ENCODE measurements around the gene PMEPA1. TPM values are rescaled to one million over a fixed set of nuclear protein-coding genes. Genes with fewer than 3 reads are reported as not detected.

PMEPA1 gene
- total RNA-seq, 2 experiments from 2014 or later = 0.76 to 1.3 TPM

DNA sequence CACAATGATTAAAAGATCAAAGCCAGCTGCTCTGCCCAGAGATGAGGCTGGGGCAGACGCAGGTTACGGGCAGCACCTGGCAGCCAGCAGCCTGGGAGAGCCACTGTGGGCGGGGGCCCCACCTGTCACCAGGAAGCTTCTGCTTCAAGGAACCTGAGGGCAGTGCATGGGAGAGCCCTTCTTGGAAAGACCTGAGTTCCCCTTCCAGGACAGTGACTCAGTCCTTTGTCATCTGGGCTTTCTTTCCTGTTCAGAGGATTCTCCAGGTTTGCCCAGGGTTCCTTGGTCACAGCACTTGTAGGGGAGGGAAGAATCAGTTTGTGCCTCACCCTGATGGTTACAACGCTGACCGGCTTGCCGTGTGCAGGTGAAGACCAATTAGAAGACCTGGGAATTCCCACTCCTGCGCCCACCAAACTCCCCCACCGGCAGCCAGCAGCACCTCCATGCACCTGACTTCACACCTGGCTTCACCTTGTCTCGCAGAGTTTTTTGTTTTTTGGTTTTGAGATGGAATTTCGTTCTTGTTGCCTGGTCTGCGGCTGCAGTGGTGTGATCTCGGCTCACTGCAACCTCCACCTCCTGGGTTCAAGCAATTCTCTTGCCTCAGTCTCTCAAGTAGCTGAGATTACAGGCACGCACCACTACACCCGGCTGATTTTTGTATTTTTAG lies 91.6 kb downstream of the PMEPA1 start:
- Mint-ChIP-seq H3K27me3 (peaks cover 9% of the 10 kb centered on the region), H3K9me3 (no peaks in the 10 kb centered on the region), H3K36me3 (ENCODE audit: low read depth) (peaks cover 54% of the 10 kb centered on the region), H3K27ac (peak overlapping the region; percentile 99), H3K4me3 (peak overlapping the region; percentile 88), H3K4me1 (peaks cover 65% of the 10 kb centered on the region)
- peak; percentile 42 for DNase-seq
- POLR2A ChIA-PET = interaction anchor here (0.9 to 10.2 kb wide), 8 partner anchors 12 to 226 kb away, joined by 3 to 121 read pairs (median 13); no protein-coding TSS in a partner anchor
- CTCF ChIA-PET = interaction anchor here (1.0 to 6.4 kb wide), 6 partner anchors 11 to 228 kb away, joined by 3 to 65 read pairs (median 8); partner anchors contain the start of gene RBM38

- Mint-ChIP-seq H3K27me3 (peaks cover 5% of the 10 kb centered on the region), H3K4me3 (peak overlapping the region; percentile 88), H3K9me3 (no peaks in the 10 kb centered on the region), H3K4me1 (peaks cover 58% of the 10 kb centered on the region), H3K27ac (peak overlapping the region; percentile 99), H3K36me3 (ENCODE audit: low read depth) (peaks cover 61% of the 10 kb centered on the region)
- peak; percentile 14 for DNase-seq
- CTCF ChIA-PET = interaction anchor here (1.9 to 6.4 kb wide), 2 partner anchors 17 to 18 kb away, joined by 6 to 65 read pairs; no protein-coding TSS in a partner anchor
- POLR2A ChIA-PET = interaction anchor here (0.9 to 10.2 kb wide), 6 partner anchors 11 to 219 kb away, joined by 3 to 121 read pairs (median 9); no protein-coding TSS in a partner anchor
Measured at GRCh38 chr20:57617079-57617795, 92.6 kb downstream of the PMEPA1 start.

- CTCF ChIA-PET = interaction anchor here (6.4 kb wide), 1 partner anchor 17 kb away, joined by 65 read pairs; no protein-coding TSS in a partner anchor
- Mint-ChIP-seq H3K27me3 (peaks cover 5% of the 10 kb centered on the region), H3K4me1 (peaks cover 50% of the 10 kb centered on the region), H3K4me3 (no peak overlapping the region), H3K27ac (no peak overlapping the region), H3K36me3 (ENCODE audit: low read depth) (peaks cover 61% of the 10 kb centered on the region), H3K9me3 (no peaks in the 10 kb centered on the region)
- peak; percentile 15 for DNase-seq
- POLR2A ChIA-PET = interaction anchor here (1.0 to 10.2 kb wide), 4 partner anchors 10 to 223 kb away, joined by 3 to 121 read pairs (median 4); no protein-coding TSS in a partner anchor
Measured at GRCh38 chr20:57616143-57616951, 93.5 kb downstream of the PMEPA1 start.

GRCh38 chr20:57615445-57615811 lies 94.4 kb downstream of the PMEPA1 start:
- H3K27me3 Mint-ChIP-seq = peaks cover 5% of the 10 kb centered on the region
- no peak overlapping the region for H3K4me3 Mint-ChIP-seq
- peaks cover 41% of the 10 kb centered on the region for H3K4me1 Mint-ChIP-seq
- CTCF ChIA-PET = interaction anchor here (6.4 kb wide), 1 partner anchor 16 kb away, joined by 65 read pairs; no protein-coding TSS in a partner anchor
- H3K36me3 Mint-ChIP-seq (ENCODE audit: low read depth) = peaks cover 67% of the 10 kb centered on the region
- DNase-seq = peak; percentile 9
- no peak overlapping the region for H3K27ac Mint-ChIP-seq
- POLR2A ChIA-PET = interaction anchor here (1.2 to 10.2 kb wide), 3 partner anchors 13 to 222 kb away, joined by 3 to 121 read pairs (median 5); no protein-coding TSS in a partner anchor
- no peaks in the 10 kb centered on the region for H3K9me3 Mint-ChIP-seq

DNA sequence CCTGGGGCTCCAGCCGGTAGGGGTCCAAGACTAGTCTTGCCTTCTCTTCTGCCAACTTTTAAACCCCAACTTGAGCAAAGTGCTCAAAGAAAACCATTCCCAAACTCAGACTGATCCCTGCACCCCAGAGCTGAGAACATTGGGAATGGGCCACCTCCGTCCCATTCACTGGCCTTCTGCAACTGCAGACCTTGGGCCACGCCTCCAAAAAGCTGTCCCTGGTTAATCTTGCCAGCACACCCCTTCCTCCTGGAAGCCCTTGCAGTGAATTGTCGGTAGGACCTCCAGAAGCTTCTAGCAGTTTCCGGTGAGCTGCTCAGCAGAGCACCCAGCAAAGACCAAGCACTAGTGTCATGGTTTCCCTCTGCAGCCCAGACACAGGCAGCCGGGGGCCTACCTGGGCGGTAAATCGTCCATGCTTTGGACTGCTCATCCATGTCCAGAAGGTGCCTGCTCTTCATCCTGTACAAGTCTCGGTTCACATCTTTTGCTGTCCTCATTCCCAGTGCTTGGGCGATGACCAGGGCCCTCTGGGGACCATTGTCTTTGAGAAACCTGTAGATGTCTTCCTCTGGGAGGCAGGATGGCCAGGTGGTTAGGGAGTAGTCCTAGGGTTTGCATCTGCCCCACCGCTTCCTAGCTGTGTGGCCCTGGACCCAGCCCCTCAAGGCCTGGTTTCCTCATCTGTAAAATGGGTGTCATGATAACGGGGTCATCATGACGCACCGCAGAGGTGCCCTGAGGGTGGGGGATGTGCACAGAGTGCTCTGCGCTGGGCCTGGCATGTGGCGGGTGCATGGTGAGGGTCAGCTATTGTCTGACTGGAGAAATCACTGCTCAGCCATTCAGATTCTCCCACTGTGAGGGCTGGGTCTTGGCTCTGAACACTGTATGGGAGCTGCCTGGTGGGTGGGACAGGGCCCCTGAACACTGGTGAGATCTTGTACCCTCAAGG lies 95.0 kb downstream of the PMEPA1 start:
- Mint-ChIP-seq H3K27ac (no peak overlapping the region), H3K36me3 (ENCODE audit: low read depth) (peaks cover 73% of the 10 kb centered on the region), H3K9me3 (no peaks in the 10 kb centered on the region), H3K4me1 (peaks cover 36% of the 10 kb centered on the region), H3K27me3 (peaks cover 5% of the 10 kb centered on the region), H3K4me3 (no peak overlapping the region)
- POLR2A ChIA-PET = interaction anchor here (1.0 to 10.2 kb wide), 2 partner anchors 16 to 224 kb away, joined by 3 to 121 read pairs; partner anchors contain the start of gene RBM38
- CTCF ChIA-PET = interaction anchor here (1.4 to 6.4 kb wide), 3 partner anchors 16 to 39 kb away, joined by 3 to 65 read pairs (median 5); no protein-coding TSS in a partner anchor
- DNase-seq = peak; percentile 15

DNA sequence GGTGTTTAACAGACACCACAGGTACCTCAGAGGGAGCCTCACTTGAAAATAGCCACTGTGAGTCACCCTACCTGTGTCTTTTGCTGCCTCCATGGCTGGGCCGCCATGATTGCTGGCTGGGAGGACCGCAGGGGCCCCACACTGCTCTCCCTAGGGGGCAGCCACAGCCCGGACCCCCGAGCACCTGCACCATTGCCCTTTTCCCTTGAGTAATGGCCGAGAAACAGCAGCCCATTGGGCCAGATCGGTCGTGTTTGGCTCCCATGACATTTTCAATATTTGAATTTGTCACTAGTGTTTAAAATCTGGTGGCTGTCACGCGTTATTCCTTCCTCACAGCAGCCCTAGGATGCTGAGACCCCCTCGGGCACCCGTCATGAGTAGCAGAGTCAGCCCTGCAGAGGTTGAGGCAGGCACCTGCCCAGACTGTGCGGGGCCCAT lies 96.3 kb downstream of the PMEPA1 start:
- Mint-ChIP-seq H3K4me1 (peaks cover 25% of the 10 kb centered on the region), H3K36me3 (ENCODE audit: low read depth) (peaks cover 76% of the 10 kb centered on the region), H3K27me3 (peaks cover 5% of the 10 kb centered on the region), H3K4me3 (no peak overlapping the region), H3K9me3 (no peaks in the 10 kb centered on the region), H3K27ac (no peak overlapping the region)
- ChIA-PET POLR2A (no interaction called here), CTCF (interaction anchor here (1.4 to 1.6 kb wide), 2 partner anchors 19 to 40 kb away, joined by 3 to 5 read pairs; no protein-coding TSS in a partner anchor)
- DNase-seq = no peak

GRCh38 chr20:57612916-57613315 lies 96.9 kb downstream of the PMEPA1 start:
- Mint-ChIP-seq H3K4me3 (no peak overlapping the region), H3K9me3 (no peaks in the 10 kb centered on the region), H3K4me1 (peaks cover 19% of the 10 kb centered on the region), H3K36me3 (ENCODE audit: low read depth) (peaks cover 76% of the 10 kb centered on the region), H3K27ac (no peak overlapping the region), H3K27me3 (peaks cover 5% of the 10 kb centered on the region)
- ChIA-PET POLR2A (interaction anchor here (1.4 kb wide), 1 partner anchor 15 kb away, joined by 4 read pairs; no protein-coding TSS in a partner anchor), CTCF (no interaction called here)
- no peak for DNase-seq

GRCh38 chr20:57612436-57612835 lies 97.4 kb downstream of the PMEPA1 start:
- Mint-ChIP-seq H3K27ac (no peak overlapping the region), H3K4me3 (no peak overlapping the region), H3K9me3 (no peaks in the 10 kb centered on the region), H3K4me1 (peaks cover 15% of the 10 kb centered on the region), H3K27me3 (peaks cover 6% of the 10 kb centered on the region), H3K36me3 (ENCODE audit: low read depth) (peaks cover 77% of the 10 kb centered on the region)
- no peak for DNase-seq
- ChIA-PET POLR2A (interaction anchor here (1.4 kb wide), 1 partner anchor 16 kb away, joined by 4 read pairs; no protein-coding TSS in a partner anchor), CTCF (no interaction called here)

DNA sequence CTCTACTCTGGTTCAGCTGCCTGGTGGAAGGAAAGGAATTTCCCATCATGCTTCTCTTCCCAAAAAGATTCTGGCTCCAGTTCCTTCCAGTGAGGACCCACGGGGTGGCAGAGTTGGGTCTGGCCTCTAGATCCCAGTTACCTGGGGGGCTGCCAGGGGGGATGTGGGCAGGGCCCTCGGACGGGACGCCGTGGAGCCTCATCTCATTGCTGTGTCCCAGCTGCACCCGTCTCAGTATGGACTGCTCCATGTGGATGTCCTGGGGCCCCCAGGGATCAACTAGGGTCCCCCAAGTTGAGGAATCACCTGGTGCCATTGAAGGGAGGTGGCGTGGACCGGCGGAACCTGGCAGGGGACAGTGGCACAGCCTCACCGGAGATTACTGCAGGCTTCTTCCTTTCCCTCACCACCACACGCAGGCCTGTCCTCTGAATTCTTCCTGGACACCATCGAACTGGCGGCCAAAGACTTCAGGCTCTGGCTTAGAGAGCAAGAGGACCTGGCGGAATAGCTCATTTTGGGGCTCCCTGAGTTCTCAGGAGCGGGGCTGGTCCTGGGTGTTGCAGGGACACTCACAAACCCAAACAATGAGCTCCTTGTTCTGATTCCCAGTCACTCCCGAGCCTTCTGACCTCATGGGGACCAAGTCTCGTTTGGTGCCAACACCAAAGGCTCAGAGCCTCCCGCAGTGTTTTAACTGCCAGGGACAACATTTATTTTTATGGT lies 98.1 kb downstream of the PMEPA1 start:
- Mint-ChIP-seq H3K4me1 (peaks cover 8% of the 10 kb centered on the region), H3K4me3 (no peak overlapping the region), H3K36me3 (ENCODE audit: low read depth) (peaks cover 77% of the 10 kb centered on the region), H3K27me3 (peaks cover 2% of the 10 kb centered on the region), H3K27ac (no peak overlapping the region), H3K9me3 (no peaks in the 10 kb centered on the region)
- no peak for DNase-seq
- POLR2A ChIA-PET = interaction anchor here (1.4 kb wide), 1 partner anchor 16 kb away, joined by 4 read pairs; no protein-coding TSS in a partner anchor
- CTCF ChIA-PET = no interaction called here

DNA sequence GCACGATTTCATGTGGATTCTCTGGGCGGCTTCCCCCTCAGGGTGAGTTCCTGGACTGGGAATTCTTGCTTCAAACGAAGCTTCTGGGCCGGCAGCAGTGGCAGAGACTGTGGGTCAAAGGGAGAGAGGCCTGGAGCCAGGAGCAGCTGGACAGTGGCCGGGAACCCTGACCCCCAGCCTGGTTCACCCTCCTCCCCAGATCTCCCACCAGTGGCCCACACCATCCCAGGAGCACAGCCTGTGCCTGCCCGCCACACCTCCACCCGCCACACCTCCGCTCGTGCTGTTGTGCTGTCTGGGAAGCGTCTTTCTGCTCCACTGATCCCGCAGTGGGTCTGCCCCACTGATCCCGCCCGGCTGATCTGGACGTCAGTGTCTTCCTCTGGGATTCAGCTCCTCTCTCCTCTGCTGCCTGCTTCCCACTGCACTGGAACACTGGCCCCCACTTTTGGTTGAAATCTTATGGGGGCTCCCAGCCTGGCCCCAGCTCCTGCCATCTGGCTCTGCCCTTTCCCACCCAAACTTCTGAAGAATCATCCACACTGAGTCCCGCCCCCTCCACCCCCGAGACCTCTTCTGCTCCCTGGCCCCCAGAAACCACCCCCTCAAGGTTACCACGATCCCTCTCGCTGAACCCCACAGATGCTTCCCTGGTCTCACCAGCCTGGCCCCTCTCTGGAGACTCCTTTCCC lies 99.4 kb downstream of the PMEPA1 start:
- no peak overlapping the region for H3K27ac Mint-ChIP-seq
- POLR2A ChIA-PET = interaction anchor here (1.0 kb wide), 1 partner anchor 9 kb away, joined by 3 read pairs; the partner anchor contains the start of gene ZBP1
- peaks cover 9% of the 10 kb centered on the region for H3K4me1 Mint-ChIP-seq
- CTCF ChIA-PET = interaction anchor here (0.6 kb wide), 1 partner anchor 179 kb away, joined by 3 read pairs; no protein-coding TSS in a partner anchor
- H3K27me3 Mint-ChIP-seq = peaks cover 2% of the 10 kb centered on the region
- H3K9me3 Mint-ChIP-seq = no peaks in the 10 kb centered on the region
- no peak overlapping the region for H3K4me3 Mint-ChIP-seq
- no peak for DNase-seq
- peaks cover 73% of the 10 kb centered on the region for H3K36me3 Mint-ChIP-seq (ENCODE audit: low read depth)

Measured in activated CD4-positive, alpha-beta memory T cell treated with anti-CD3 and anti-CD28 coated beads, Interleukin-2, amount 10 ng/mL, durations not matched to agents 7 days and 5 days (primary cell).